ENCODE measurements around the gene SETDB1. TPM values are rescaled to one million over a fixed set of nuclear protein-coding genes. Genes with fewer than 3 reads are reported as not detected.

Gene SETDB1
- total and polyA plus RNA-seq, 2 of the 8 experiments (the other 6 are each of a cell fraction or from before 2014, with no cell fraction given) = 27.5 to 48.8 TPM

DNA sequence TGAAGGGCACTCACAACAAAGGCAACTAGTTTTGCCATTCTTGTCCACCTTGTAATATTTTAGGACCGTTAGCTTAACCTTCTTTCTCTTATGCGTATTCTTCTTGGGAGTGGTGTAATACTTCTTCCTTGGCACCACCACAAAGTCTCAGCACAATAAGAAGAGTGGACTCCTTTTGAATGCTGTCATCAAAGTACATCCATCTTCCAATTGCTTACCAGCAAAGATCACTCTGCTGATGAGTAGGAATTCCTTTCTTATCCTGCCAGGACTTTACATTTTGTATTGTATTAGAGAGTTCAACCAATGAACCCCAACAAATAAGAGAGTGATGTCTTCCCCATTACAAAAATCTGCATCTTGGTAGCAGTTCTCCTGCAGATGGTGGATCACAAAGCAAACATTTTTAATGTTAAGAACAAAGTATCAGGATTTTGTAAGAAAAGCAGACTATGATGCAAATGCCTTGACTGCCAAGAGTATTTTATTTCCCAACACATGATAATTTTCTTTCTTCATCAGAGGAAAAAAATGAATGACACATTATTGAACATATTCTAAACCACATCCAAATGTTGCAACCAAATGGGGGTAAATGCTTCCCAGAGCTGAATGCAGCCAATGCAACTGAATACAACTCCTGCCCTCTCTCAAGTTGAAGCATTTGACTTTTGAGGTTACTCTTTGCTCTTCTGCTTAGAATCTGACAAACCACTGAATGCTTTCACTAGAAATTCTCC, 44.7 kb upstream of the SETDB1 start:
- TF ChIP-seq SP4 (IDR thresholded peaks at IDR 0.05; ENCODE audit: low read length) = no peak
- H3K23ac ChIP-seq (ENCODE audit: insufficient read length) = no peak overlapping the region
- H3K18ac ChIP-seq (ENCODE audit: extremely low read depth, low read length) = no peak overlapping the region
- no peak overlapping the region for H3K4me2 ChIP-seq (ENCODE audit: insufficient read depth in 1 of 2, low read depth in 2 of 2, low read length in 2 of 2)
- H2BK12ac ChIP-seq (ENCODE audit: low read depth, low read length) = no peak overlapping the region
- no peaks in the 10 kb centered on the region for H3K27me3 ChIP-seq (replicated peaks in 1 of 4; ENCODE audit: control insufficient read depth in 3 of 4, extremely low read depth in 1 of 4, insufficient read depth in 3 of 4, low read length in 3 of 4)
- H3K79me1 ChIP-seq (ENCODE audit: low read depth, low read length) = no peaks in the 10 kb centered on the region
- H3K9me3 ChIP-seq (ENCODE audit: insufficient read depth in 2 of 2, low read depth in 1 of 2, low read length in 1 of 2) = no peaks in the 10 kb centered on the region
- DNase-seq (ENCODE audit: low read depth in 1 of 2, low spot score in 2 of 2) = no peak
- no peaks in the 10 kb centered on the region; the same call in 1 of the 2 replicates for H3K23me2 ChIP-seq (ENCODE audit: low read depth, low read length)
- no peak overlapping the region for H2BK15ac ChIP-seq (ENCODE audit: low read length)
- H3K9ac ChIP-seq (replicated peaks in 1 of 4; ENCODE audit: extremely low read depth in 1 of 4, low read depth in 3 of 4, low read length in 3 of 4) = no peak overlapping the region
- no peak overlapping the region for H4K5ac ChIP-seq (ENCODE audit: insufficient read length, low read depth, low read length)
- no peak overlapping the region for H2BK20ac ChIP-seq (ENCODE audit: low read length)
- ChIA-PET POLR2A (ENCODE audit: partially characterized antibody) (no interaction called here), CTCF (ENCODE audit: partially characterized antibody) (interaction anchor here (1.1 to 1.3 kb wide), 2 partner anchors 14 to 41 kb away, joined by 4 read pairs; no protein-coding TSS in a partner anchor)
- H2AFZ ChIP-seq (ENCODE audit: low read length) = no peak overlapping the region
- H3K4ac ChIP-seq (replicated peaks; ENCODE audit: insufficient read length, low read depth, low read length) = no peak overlapping the region
- no peak overlapping the region for H3K4me3 ChIP-seq (ENCODE audit: extremely low read depth in 1 of 4, insufficient read depth in 2 of 4, low read depth in 3 of 4, low read length in 4 of 4)
- H4K8ac ChIP-seq (ENCODE audit: extremely low read depth, insufficient read depth, low read length) = no peak overlapping the region
- H4K20me1 ChIP-seq (replicated peaks in 1 of 2; ENCODE audit: control insufficient read depth in 1 of 2, insufficient read depth in 2 of 2, low read length in 2 of 2) = no peaks in the 10 kb centered on the region
- no peak for FAIRE-seq
- no peaks in the 10 kb centered on the region for H3K36me3 ChIP-seq (ENCODE audit: control insufficient read depth in 2 of 4, insufficient read depth in 4 of 4, low read length in 3 of 4)
- no peak overlapping the region for H2BK120ac ChIP-seq (replicated peaks; ENCODE audit: low read depth, low read length)
- H3K27ac ChIP-seq (ENCODE audit: low read depth, low read length) = no peak overlapping the region
- H2AK5ac ChIP-seq (ENCODE audit: low read depth, low read length) = no peak overlapping the region
- H3K4me1 ChIP-seq (replicated peaks in 1 of 4; ENCODE audit: control insufficient read depth in 3 of 4, insufficient read depth in 4 of 4, low read length in 3 of 4) = no peaks in the 10 kb centered on the region
- H3K14ac ChIP-seq (ENCODE audit: insufficient read length) = no peak overlapping the region
- 89% methylated on average over 2 of the region's 2 CpGs; no CpG with 5 or more reads in 1 of the 2 experiments for WGBS, 2 experiments (ENCODE audit: extremely low coverage in 1 of 2, insufficient coverage in 1 of 2, insufficient read length in 1 of 2, insufficient replicate concordance in 2 of 2, low coverage in 1 of 2, low lambda C conversion rate in 2 of 2, missing lambda C conversion rate in 1 of 2)
- H3K56ac ChIP-seq (replicated peaks; ENCODE audit: insufficient read length, low read depth, low read length) = no peak overlapping the region
- no peak overlapping the region for H4K91ac ChIP-seq (replicated peaks; ENCODE audit: insufficient read length, low read length)
- H2BK5ac ChIP-seq (ENCODE audit: low read depth, low read length) = no peak overlapping the region
- no peaks in the 10 kb centered on the region for H3K79me2 ChIP-seq (ENCODE audit: control insufficient read depth in 1 of 2, insufficient read depth in 2 of 2, low read length in 2 of 2)

Data from H1 (cell line).